Panc1 (cell line): ENCODE results near the gene PFN2. TPM values are rescaled to one million over a fixed set of nuclear protein-coding genes. Genes with fewer than 3 reads are reported as not detected.

Source experiments
- ATAC-seq: fragments of 200-7000 bp; cut with Tn5 transposase; 2 replicates; pipeline ENCODE4 v1.9.1; 2020; ENCODE audit warnings: mild to moderate bottlenecking, moderate library complexity
- BruUV-seq: library from RNA; stranded (reverse); fragments of 400-500 nt; replicated peaks from 2 replicates; lab custom pipeline; 2021; lab: Mats Ljungman, UMichigan
- CTCF ChIA-PET: fragments of 300-600 bp; sonication (Branson Sonifier 250); formaldehyde crosslinking; loops from one replicate; lab custom pipeline; 2022; ENCODE audit warnings: antibody characterized with exemption; lab: Charles Lee
- POLR2A ChIA-PET: fragments of 300-600 bp; sonication (Branson Sonifier 250); formaldehyde crosslinking; loops from one replicate; lab custom pipeline; 2022; ENCODE audit warnings: antibody characterized with exemption; lab: Charles Lee
- DNase-seq: peaks from one replicate; pipeline ENCODE4 v3.0.0-alpha.2; 2010; ENCODE audit warnings: low read depth, low spot score
- H3K27ac ChIP-seq: 2 replicates; pipeline ENCODE4 v1.5.1; 2011; ENCODE audit warnings: mild to moderate bottlenecking, low read length, inconsistent platforms
- H3K27me3 ChIP-seq: fragments of 200-500 bp; sonication (Bioruptor generic); 2 replicates; pipeline ENCODE4 v1.6.0; 2014; ENCODE audit warnings: low read length, inconsistent platforms; ENCODE audit not compliant: control insufficient read depth, insufficient read depth
- H3K36me3 ChIP-seq: fragments of 200-500 bp; sonication (Bioruptor generic); 2 replicates; pipeline ENCODE4 v1.5.1; 2014; ENCODE audit warnings: inconsistent platforms, mild to moderate bottlenecking, low read length, moderate library complexity; ENCODE audit not compliant: control insufficient read depth, insufficient read depth
- H3K4me1 ChIP-seq: 2 replicates; pipeline ENCODE4 v1.5.1; 2011; ENCODE audit warnings: inconsistent platforms, mild to moderate bottlenecking, low read length, moderate library complexity; ENCODE audit not compliant: control insufficient read depth, insufficient read depth
- H3K4me3 ChIP-seq, 2 experiments: 2 replicates each; pipeline ENCODE4 v1.5.1; 2011 to 2012; ENCODE audit warnings: low read depth in 2 of 2, low read length in 2 of 2, mild to moderate bottlenecking in 2 of 2, inconsistent platforms in 1 of 2, moderate library complexity in 1 of 2
- H3K9me3 ChIP-seq: fragments of 200-500 bp; sonication (Bioruptor generic); 2 replicates; pipeline ENCODE4 v1.5.1; 2014; ENCODE audit warnings: low read depth, mild to moderate bottlenecking, inconsistent platforms, low read length, moderate library complexity; ENCODE audit not compliant: control insufficient read depth, insufficient read depth
- CTCF ChIP-seq: fragments of 450-650 bp; IDR thresholded peaks from 2 replicates; pipeline ENCODE4 v1.5.1; 2017; ENCODE audit warnings: mild to moderate bottlenecking
- POLR2AphosphoS5 ChIP-seq: IDR thresholded peaks from 2 replicates; pipeline ENCODE4 v1.6.1; 2012; ENCODE audit warnings: mild to moderate bottlenecking, low read depth, low read length, moderate library complexity
- REST ChIP-seq, 2 experiments: IDR thresholded peaks; 2 replicates each; pipeline ENCODE4 v1.6.1; 2011 to 2012; ENCODE audit warnings: low read depth in 2 of 2, control low read depth in 1 of 2, low read length in 1 of 2, mild to moderate bottlenecking in 1 of 2, moderate library complexity in 1 of 2; ENCODE audit not compliant: insufficient read depth in 1 of 2
- SIN3A ChIP-seq: IDR thresholded peaks from 2 replicates; pipeline ENCODE4 v1.6.1; 2012; ENCODE audit warnings: low read depth, mild to moderate bottlenecking, low read length, moderate library complexity, borderline replicate concordance; ENCODE audit not compliant: insufficient read depth
- TCF7L2 ChIP-seq: IDR thresholded peaks from 2 replicates; pipeline ENCODE4 v1.6.1; 2011; ENCODE audit warnings: mild to moderate bottlenecking, low read depth, low read length, inconsistent platforms
- in situ Hi-C: cut with HindIII; loops from 2 replicates; pipeline ENCODE4 v1.10.0; 2016; ENCODE audit warnings: low sequenced_read_pairs, low pct_unique_long_range_greater_than_20kb
- intact Hi-C: fragments of 100-400 bp; cut with micrococcal nuclease; formaldehyde crosslinking; loops from one replicate; pipeline ENCODE4 v1.10.0; 2022; ENCODE audit not compliant: unreplicated experiment
- total RNA-seq: library from RNA; stranded (reverse); gene quantifications from one replicate; pipeline ENCODE4 v1.2.1, GENCODE V29; 2021; ENCODE audit not compliant: unreplicated experiment

Gene PFN2
- total RNA-seq, 1 experiment from 2014 or later: 220 TPM

- Histone ChIP-seq H3K36me3 (peaks cover 12% of the 10 kb centered on the region), H3K27me3 (no peaks in the 10 kb centered on the region), H3K9me3 (peaks cover 10% of the 10 kb centered on the region; the same call in 1 of the 2 replicates), H3K4me1 (peaks cover 21% of the 10 kb centered on the region), H3K27ac (peak overlapping the region; percentile 98), H3K4me3 (peak overlapping the region; percentile 83 to 86)
- POLR2A ChIA-PET: interaction anchor here (0.6 kb wide), 1 partner anchor 213 kb away, joined by 3 read pairs; no protein-coding TSS in a partner anchor
- DNase-seq: no peak
- BruUV-seq: no TSS peak
- CTCF ChIA-PET: interaction anchor here (0.6 to 1.0 kb wide), 2 partner anchors 213 to 532 kb away, joined by 4 to 5 read pairs; no protein-coding TSS in a partner anchor
- in situ Hi-C loops (no loop called here), intact Hi-C loops (no loop called here)
- no peak for TF ChIP-seq REST (IDR thresholded peaks at IDR 0.05; ENCODE audit: insufficient read depth in 1 of 2, low read depth in 2 of 2, low read length in 1 of 2)
- TF ChIP-seq TCF7L2: 0 out of 2 replicates have a peak, but pooled peaks have one; percentile 12
- peak; percentile 46; the same call in 1 of the 2 replicates for TF ChIP-seq SIN3A
- 0 out of 2 replicates have a peak, but pooled peaks have one; percentile 74 for TF ChIP-seq POLR2AphosphoS5
- no peak for TF ChIP-seq CTCF
- peak; percentile 51 for ATAC-seq
Measured at GRCh38 chr3:149971403-149972075, 844 bp upstream of the PFN2 start.

GRCh38 chr3:149969940-149970715, 567 bp downstream of the PFN2 start:
- CTCF ChIA-PET: interaction anchor here (0.6 to 1.1 kb wide), 4 partner anchors 110 to 511 kb away, joined by 3 to 22 read pairs (median 6); no protein-coding TSS in a partner anchor
- Histone ChIP-seq H3K27me3 (no peaks in the 10 kb centered on the region), H3K36me3 (peaks cover 22% of the 10 kb centered on the region), H3K4me1 (peaks cover 35% of the 10 kb centered on the region), H3K27ac (peak overlapping the region; percentile 100), H3K9me3 (peaks cover 10% of the 10 kb centered on the region; the same call in 1 of the 2 replicates), H3K4me3 (peak overlapping the region; percentile 83 to 86)
- in situ Hi-C loops (no loop called here), intact Hi-C loops (no loop called here)
- POLR2A ChIA-PET: interaction anchor here (0.6 kb wide), 2 partner anchors 14 to 37 kb away, joined by 3 to 4 read pairs; no protein-coding TSS in a partner anchor
- ATAC-seq (peak; percentile 69), DNase-seq (no peak)
- no TSS peak for BruUV-seq
- TF ChIP-seq POLR2AphosphoS5 (peak; percentile 14; the same call in 1 of the 2 replicates), TCF7L2 (no peak), SIN3A (peak; percentile 55; the same call in 1 of the 2 replicates), REST (IDR thresholded peaks at IDR 0.05; ENCODE audit: insufficient read depth in 1 of 2, low read depth in 2 of 2, low read length in 1 of 2) (no peak), CTCF (no peak)
